RWPE2 (cell line): Measurements from ENCODE around the gene LIMK1.
"Not testable (repeated sequence)": the region's sequence is repeated elsewhere in the genome, so short reads cannot be mapped to it uniquely, and the experiment has no call there.

Source experiments
- ATAC-seq: fragments of 200-7000 bp; cut with Tn5 transposase; 3 replicates; pipeline ENCODE4 v1.9.1; 2021; ENCODE audit warnings: low read depth
- DNase-seq: peaks from one replicate; pipeline ENCODE4 v3.0.0-alpha.2; 2020; ENCODE audit warnings: low spot score
- H3K27ac ChIP-seq: fragments of 450-650 bp; 2 replicates; pipeline ENCODE4 v1.5.1; 2017; ENCODE audit warnings: mild to moderate bottlenecking; ENCODE audit not compliant: poor library complexity, severe bottlenecking
- H3K27me3 ChIP-seq: fragments of 250-450 bp; sonication (Bioruptor Pico); 2 replicates; pipeline ENCODE4 v1.5.1; 2021; ENCODE audit warnings: mild to moderate bottlenecking, moderate library complexity; ENCODE audit not compliant: insufficient read depth, poor library complexity, severe bottlenecking
- H3K36me3 ChIP-seq: fragments of 250-450 bp; sonication (Bioruptor Pico); 2 replicates; pipeline ENCODE4 v1.5.1; 2020; ENCODE audit warnings: low read depth, mild to moderate bottlenecking, moderate library complexity
- H3K4me1 ChIP-seq: fragments of 250-450 bp; sonication (Bioruptor Pico); 2 replicates; pipeline ENCODE4 v1.5.1; 2021; ENCODE audit warnings: mild to moderate bottlenecking, moderate library complexity; ENCODE audit not compliant: insufficient read depth, poor library complexity, severe bottlenecking
- H3K4me3 ChIP-seq: fragments of 250-450 bp; sonication (Bioruptor Pico); 2 replicates; pipeline ENCODE4 v1.5.1; 2021; ENCODE audit warnings: mild to moderate bottlenecking, moderate library complexity; ENCODE audit not compliant: severe bottlenecking
- H3K9me3 ChIP-seq: fragments of 250-450 bp; sonication (Bioruptor Pico); 2 replicates; pipeline ENCODE4 v1.5.1; 2021; ENCODE audit warnings: mild to moderate bottlenecking, moderate library complexity; ENCODE audit not compliant: severe bottlenecking
- TF ChIP-seq, protein P1 (sequence below): fragments of 450-650 bp; IDR thresholded peaks from one replicate; pipeline ENCODE4 v1.5.1; 2017; ENCODE audit warnings: mild to moderate bottlenecking, moderate library complexity; ENCODE audit not compliant: poor library complexity, severe bottlenecking

The LIMK1 gene

GRCh38 chr7:74153736-74154135, 70.1 kb downstream of the LIMK1 start:
- Histone ChIP-seq H3K4me3 (no peak overlapping the region), H3K36me3 (no peaks in the 10 kb centered on the region), H3K27me3 (no peaks in the 10 kb centered on the region), H3K27ac (peak overlapping the region; percentile 4), H3K9me3 (peaks cover 2% of the 10 kb centered on the region), H3K4me1 (peaks cover 3% of the 10 kb centered on the region)
- DNase-seq (no peak), ATAC-seq (no peak)
- TF ChIP-seq, protein P1, sequence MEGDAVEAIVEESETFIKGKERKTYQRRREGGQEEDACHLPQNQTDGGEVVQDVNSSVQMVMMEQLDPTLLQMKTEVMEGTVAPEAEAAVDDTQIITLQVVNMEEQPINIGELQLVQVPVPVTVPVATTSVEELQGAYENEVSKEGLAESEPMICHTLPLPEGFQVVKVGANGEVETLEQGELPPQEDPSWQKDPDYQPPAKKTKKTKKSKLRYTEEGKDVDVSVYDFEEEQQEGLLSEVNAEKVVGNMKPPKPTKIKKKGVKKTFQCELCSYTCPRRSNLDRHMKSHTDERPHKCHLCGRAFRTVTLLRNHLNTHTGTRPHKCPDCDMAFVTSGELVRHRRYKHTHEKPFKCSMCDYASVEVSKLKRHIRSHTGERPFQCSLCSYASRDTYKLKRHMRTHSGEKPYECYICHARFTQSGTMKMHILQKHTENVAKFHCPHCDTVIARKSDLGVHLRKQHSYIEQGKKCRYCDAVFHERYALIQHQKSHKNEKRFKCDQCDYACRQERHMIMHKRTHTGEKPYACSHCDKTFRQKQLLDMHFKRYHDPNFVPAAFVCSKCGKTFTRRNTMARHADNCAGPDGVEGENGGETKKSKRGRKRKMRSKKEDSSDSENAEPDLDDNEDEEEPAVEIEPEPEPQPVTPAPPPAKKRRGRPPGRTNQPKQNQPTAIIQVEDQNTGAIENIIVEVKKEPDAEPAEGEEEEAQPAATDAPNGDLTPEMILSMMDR: no peak

GRCh38 chr7:74155810-74156395, 72.3 kb downstream of the LIMK1 start:
- TF ChIP-seq, protein P1: no peak
- ATAC-seq (no peak), DNase-seq (no peak)
- Histone ChIP-seq H3K27me3 (no peaks in the 10 kb centered on the region), H3K27ac (no peak overlapping the region), H3K4me1 (peaks cover 3% of the 10 kb centered on the region), H3K36me3 (no peaks in the 10 kb centered on the region), H3K9me3 (peaks cover 2% of the 10 kb centered on the region), H3K4me3 (no peak overlapping the region)

- ATAC-seq: no peak
- TF ChIP-seq, protein P1: no peak
- no peaks in the 10 kb centered on the region for H3K36me3 ChIP-seq
- H3K9me3 ChIP-seq: peaks cover 2% of the 10 kb centered on the region
- no peak overlapping the region for H3K4me3 ChIP-seq
- no peak overlapping the region for H3K27ac ChIP-seq
- no peaks in the 10 kb centered on the region for H3K27me3 ChIP-seq
- peaks cover 3% of the 10 kb centered on the region for H3K4me1 ChIP-seq
- no peak for DNase-seq
Observed at GRCh38 chr7:74157605-74158004, 74.0 kb downstream of the LIMK1 start.

DNA sequence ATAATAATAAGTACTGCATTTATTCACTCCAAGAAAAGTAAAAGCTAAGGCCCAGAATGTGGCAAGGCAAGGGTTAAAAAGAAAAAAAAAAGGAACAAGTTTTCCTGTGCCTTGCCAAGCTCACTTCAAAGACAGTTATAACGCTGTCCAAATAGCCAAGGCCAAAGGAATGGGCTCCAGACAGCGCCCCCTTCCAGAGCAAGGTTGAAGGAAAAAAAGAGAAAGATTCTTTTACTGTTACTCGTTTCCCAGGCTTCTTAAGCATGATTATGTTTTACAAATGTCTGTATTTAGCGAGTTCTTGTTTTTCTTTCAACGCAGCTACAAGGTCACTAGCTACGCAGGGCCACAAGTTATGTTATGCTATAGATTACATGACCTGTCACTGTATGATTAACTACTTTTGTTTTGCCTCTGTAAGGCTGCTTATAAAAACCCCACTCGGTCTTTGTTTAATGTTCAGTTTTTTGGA, 81.4 kb downstream of the LIMK1 start:
- no peak overlapping the region for H3K27ac ChIP-seq
- DNase-seq: no peak
- no peaks in the 10 kb centered on the region for H3K9me3 ChIP-seq
- no peak for ATAC-seq
- no peaks in the 10 kb centered on the region for H3K27me3 ChIP-seq
- H3K36me3 ChIP-seq: no peaks in the 10 kb centered on the region
- no peak overlapping the region for H3K4me3 ChIP-seq
- peaks cover 6% of the 10 kb centered on the region for H3K4me1 ChIP-seq
- TF ChIP-seq, protein P1: no peak

DNA sequence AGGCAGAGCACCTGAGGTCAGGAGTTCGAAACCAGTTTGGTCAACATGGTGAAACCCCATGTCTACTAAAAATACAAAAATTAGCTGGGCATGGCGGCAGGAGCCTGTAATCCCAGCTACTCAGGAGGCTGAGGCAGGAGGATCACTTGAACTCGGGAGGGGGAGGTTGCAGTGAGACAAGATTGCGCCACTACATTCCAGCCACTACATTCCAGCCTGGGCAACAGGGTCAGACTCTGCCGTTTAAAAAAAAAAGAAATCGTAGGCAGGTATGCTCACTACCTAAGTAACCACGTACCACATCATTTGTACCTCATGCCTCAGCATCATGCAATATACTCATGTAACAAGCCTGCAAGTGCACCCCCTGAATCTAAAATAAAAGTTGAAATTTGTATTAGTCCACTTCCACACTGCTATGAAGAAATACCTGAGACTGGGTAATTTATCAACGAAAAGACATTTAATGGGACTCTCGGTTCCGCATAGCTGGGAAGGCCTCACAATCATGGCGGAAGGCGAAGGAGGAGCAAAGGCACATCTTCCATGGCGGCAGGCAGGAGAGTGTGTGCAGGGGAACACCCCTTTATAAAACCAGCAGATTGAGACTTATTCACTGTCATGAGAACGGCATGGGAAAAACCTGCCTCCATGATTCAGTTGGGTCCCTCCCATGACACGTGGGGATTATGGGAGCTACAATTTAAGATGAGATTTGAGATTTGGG, 82.4 kb downstream of the LIMK1 start:
- TF ChIP-seq, protein P1: no peak
- Histone ChIP-seq H3K27ac (no peak overlapping the region), H3K4me1 (peaks cover 6% of the 10 kb centered on the region), H3K27me3 (no peaks in the 10 kb centered on the region), H3K4me3 (no peak overlapping the region), H3K36me3 (no peaks in the 10 kb centered on the region), H3K9me3 (no peaks in the 10 kb centered on the region)
- no peak for DNase-seq
- ATAC-seq: no peak

- not testable (repeated sequence) for H3K4me3 ChIP-seq, H3K36me3 ChIP-seq, H3K27me3 ChIP-seq, H3K27ac ChIP-seq, H3K4me1 ChIP-seq, ATAC-seq, H3K9me3 ChIP-seq, DNase-seq
Observed at GRCh38 chr7:74167324-74167723, 83.7 kb downstream of the LIMK1 start.
